Right lobe of liver (tissue), 4 donors: ENCODE data around the gene CCBE1.

Experiments
- POLR2A ChIP-seq: fragments of 450-650 bp; IDR thresholded peaks from one replicate; pipeline ENCODE4 v1.6.1; 2017; ENCODE audit warnings: antibody characterized with exemption, mild to moderate bottlenecking
- TF ChIP-seq, protein P1 (sequence below), 4 donors: fragments of 200-600 bp in 3 of 4; fragments of 450-650 bp in 1 of 4; IDR thresholded peaks; one replicate each; pipeline versions ENCODE4 v1.5.1 to v1.8.0; 2016 to 2022; ENCODE audit warnings: antibody characterized with exemption in 4 of 4, mild to moderate bottlenecking in 2 of 4
- donor health status: DM: no; HTN: no; CAD: no.
- donor health status: DM: no; HTN: no; CAD: no.
- donor health status: DM: no; HTN: yes; CAD: no.

DNA sequence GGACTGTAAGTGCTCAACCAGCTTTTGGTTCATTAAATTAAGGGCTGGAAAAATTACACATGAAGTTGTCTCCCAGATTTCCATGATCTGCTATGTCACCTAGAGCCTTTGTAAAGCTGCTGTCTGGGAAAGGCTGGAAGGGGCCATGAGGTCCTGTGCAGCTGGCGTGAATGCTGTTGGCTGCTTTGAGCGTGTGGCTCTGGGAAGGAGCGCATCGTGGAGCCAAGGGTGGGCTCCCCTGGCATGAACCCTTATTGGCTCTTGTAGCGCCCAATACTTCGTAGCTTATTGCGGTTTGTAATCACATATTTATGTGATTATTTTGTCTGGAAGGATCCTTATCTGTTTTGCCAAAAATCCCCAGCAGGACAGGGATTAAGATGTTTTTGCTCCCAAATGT is 267.6 kb downstream of the CCBE1 start:
- TF ChIP-seq, protein P1, sequence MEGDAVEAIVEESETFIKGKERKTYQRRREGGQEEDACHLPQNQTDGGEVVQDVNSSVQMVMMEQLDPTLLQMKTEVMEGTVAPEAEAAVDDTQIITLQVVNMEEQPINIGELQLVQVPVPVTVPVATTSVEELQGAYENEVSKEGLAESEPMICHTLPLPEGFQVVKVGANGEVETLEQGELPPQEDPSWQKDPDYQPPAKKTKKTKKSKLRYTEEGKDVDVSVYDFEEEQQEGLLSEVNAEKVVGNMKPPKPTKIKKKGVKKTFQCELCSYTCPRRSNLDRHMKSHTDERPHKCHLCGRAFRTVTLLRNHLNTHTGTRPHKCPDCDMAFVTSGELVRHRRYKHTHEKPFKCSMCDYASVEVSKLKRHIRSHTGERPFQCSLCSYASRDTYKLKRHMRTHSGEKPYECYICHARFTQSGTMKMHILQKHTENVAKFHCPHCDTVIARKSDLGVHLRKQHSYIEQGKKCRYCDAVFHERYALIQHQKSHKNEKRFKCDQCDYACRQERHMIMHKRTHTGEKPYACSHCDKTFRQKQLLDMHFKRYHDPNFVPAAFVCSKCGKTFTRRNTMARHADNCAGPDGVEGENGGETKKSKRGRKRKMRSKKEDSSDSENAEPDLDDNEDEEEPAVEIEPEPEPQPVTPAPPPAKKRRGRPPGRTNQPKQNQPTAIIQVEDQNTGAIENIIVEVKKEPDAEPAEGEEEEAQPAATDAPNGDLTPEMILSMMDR (IDR thresholded peaks at IDR 0.05): no peak
- TF ChIP-seq POLR2A: no peak
